Measurements from ENCODE around the gene C14orf180. TPM values are rescaled to one million over a fixed set of nuclear protein-coding genes. Genes with fewer than 3 reads are reported as not detected.

Gene C14orf180
- polyA plus RNA-seq, 3 donors: not detected

- Mint-ChIP-seq H3K4me3 (no peak overlapping the region), H3K9me3 (no peaks in the 10 kb centered on the region), H3K27ac (peak overlapping the region in 1 of 7 donors; percentile 41), H3K27me3 (ENCODE audit: low read depth in 3 of 3) (peaks cover 0 to 6% (median 2%) of the 10 kb centered on the region in 3 donors), H3K4me1 (no peaks in the 10 kb centered on the region), H3K36me3 (no peaks in the 10 kb centered on the region)
- H3K4me3 ChIP-seq (replicated peaks in 1 of 3; ENCODE audit: low read depth in 2 of 3, low read length in 3 of 3): no peak overlapping the region
- no peaks in the 10 kb centered on the region for H3K9me3 ChIP-seq (replicated peaks in 1 of 2; ENCODE audit: control insufficient read depth in 1 of 2, insufficient read depth in 1 of 2, low read length in 2 of 2)
- no peaks in the 10 kb centered on the region for H3K27me3 ChIP-seq (ENCODE audit: control insufficient read depth in 2 of 2, insufficient read depth in 2 of 2, low read length in 2 of 2)
- 87% methylated on average over 12 of the region's 12 CpGs for WGBS (ENCODE audit: insufficient coverage)
- no peaks in the 10 kb centered on the region for H4K20me1 ChIP-seq (ENCODE audit: insufficient read depth, low read length)
- no peaks in the 10 kb centered on the region for H3K4me1 ChIP-seq (ENCODE audit: control insufficient read depth in 1 of 2, insufficient read depth in 2 of 2, low read length in 2 of 2)
- no peak for DNase-seq
- H3K4me2 ChIP-seq (replicated peaks; ENCODE audit: extremely low read depth, low read length, poor library complexity, severe bottlenecking): no peak overlapping the region
- no peaks in the 10 kb centered on the region for H3K79me2 ChIP-seq (ENCODE audit: insufficient read depth, low read length)
- H3K27ac ChIP-seq (ENCODE audit: low read depth in 1 of 2, low read length in 2 of 2): no peak overlapping the region
- intact Hi-C loops (cut with micrococcal nuclease): no loop called here
- TF ChIP-seq CTCF (IDR thresholded peaks at IDR 0.05): no peak
- H2AFZ ChIP-seq (ENCODE audit: insufficient read depth, low read depth, low read length, poor library complexity, severe bottlenecking): no peak overlapping the region
- H3K36me3 ChIP-seq (replicated peaks in 1 of 2; ENCODE audit: control insufficient read depth in 1 of 2, insufficient read depth in 2 of 2, low read length in 2 of 2): no peaks in the 10 kb centered on the region
- H3K9ac ChIP-seq (ENCODE audit: insufficient read depth, low read length, poor library complexity, severe bottlenecking): no peak overlapping the region
These were observed 2.1 kb upstream of the C14orf180 start for GRCh38 chr14:104577426-104577825.

- Mint-ChIP-seq H3K4me1 (no peaks in the 10 kb centered on the region), H3K36me3 (no peaks in the 10 kb centered on the region), H3K27me3 (ENCODE audit: low read depth in 3 of 3) (peaks cover 0 to 6% (median 0%) of the 10 kb centered on the region in 3 donors), H3K4me3 (no peak overlapping the region), H3K27ac (no peak overlapping the region), H3K9me3 (no peaks in the 10 kb centered on the region)
- no peak for DNase-seq
- Histone ChIP-seq H3K4me1 (ENCODE audit: control insufficient read depth in 1 of 2, insufficient read depth in 2 of 2, low read length in 2 of 2) (no peaks in the 10 kb centered on the region), H3K27me3 (ENCODE audit: control insufficient read depth in 2 of 2, insufficient read depth in 2 of 2, low read length in 2 of 2) (no peaks in the 10 kb centered on the region), H3K36me3 (replicated peaks in 1 of 2; ENCODE audit: control insufficient read depth in 1 of 2, insufficient read depth in 2 of 2, low read length in 2 of 2) (no peaks in the 10 kb centered on the region), H3K27ac (ENCODE audit: low read depth in 1 of 2, low read length in 2 of 2) (no peak overlapping the region), H3K9ac (ENCODE audit: insufficient read depth, low read length, poor library complexity, severe bottlenecking) (no peak overlapping the region), H3K79me2 (ENCODE audit: insufficient read depth, low read length) (no peaks in the 10 kb centered on the region), H3K9me3 (replicated peaks in 1 of 2; ENCODE audit: control insufficient read depth in 1 of 2, insufficient read depth in 1 of 2, low read length in 2 of 2) (no peaks in the 10 kb centered on the region), H3K4me3 (replicated peaks in 1 of 3; ENCODE audit: low read depth in 2 of 3, low read length in 3 of 3) (no peak overlapping the region), H3K4me2 (replicated peaks; ENCODE audit: extremely low read depth, low read length, poor library complexity, severe bottlenecking) (no peak overlapping the region), H4K20me1 (ENCODE audit: insufficient read depth, low read length) (no peaks in the 10 kb centered on the region), H2AFZ (ENCODE audit: insufficient read depth, low read depth, low read length, poor library complexity, severe bottlenecking) (no peak overlapping the region)
- 75% methylated on average over 18 of the region's 19 CpGs for WGBS (ENCODE audit: insufficient coverage)
- TF ChIP-seq CTCF (IDR thresholded peaks at IDR 0.05): no peak
- intact Hi-C loops (cut with micrococcal nuclease): no loop called here
These were observed 1.7 kb upstream of the C14orf180 start for GRCh38 chr14:104577847-104578301.

Data from CD14-positive monocyte (primary cell).